ENCODE data around the gene SEPTIN5.
A peak's percentile ranks its signal among the peaks of the same experiment; 100 is the strongest.

SEPTIN5 gene

GRCh38 chr22:19705181-19705934 is 8.9 kb upstream of the SEPTIN5 start:
- DNase-seq (ENCODE audit: low read depth in 2 of 2, low spot score in 1 of 2) = no peak

GRCh38 chr22:19706661-19707151 is 7.6 kb upstream of the SEPTIN5 start:
- no peak for DNase-seq (ENCODE audit: low read depth in 2 of 2, low spot score in 1 of 2)

- no peak for DNase-seq (ENCODE audit: low read depth in 2 of 2, low spot score in 1 of 2)
Measured at GRCh38 chr22:19707347-19708290, 6.7 kb upstream of the SEPTIN5 start.

- DNase-seq (ENCODE audit: low read depth in 2 of 2, low spot score in 1 of 2) = no peak
Measured at GRCh38 chr22:19708321-19709011, 5.8 kb upstream of the SEPTIN5 start.

- no peak for DNase-seq (ENCODE audit: low read depth in 2 of 2, low spot score in 1 of 2)
Measured at GRCh38 chr22:19709063-19709769, 5.1 kb upstream of the SEPTIN5 start.

- no peak for DNase-seq (ENCODE audit: low read depth in 2 of 2, low spot score in 1 of 2)
Measured at GRCh38 chr22:19710020-19710768, 4.1 kb upstream of the SEPTIN5 start.

- no peak for DNase-seq (ENCODE audit: low read depth in 2 of 2, low spot score in 1 of 2)
Measured at GRCh38 chr22:19710769-19711106, 3.6 kb upstream of the SEPTIN5 start.

GRCh38 chr22:19713245-19713644 is 1.1 kb upstream of the SEPTIN5 start:
- no peak for DNase-seq (ENCODE audit: low read depth in 2 of 2, low spot score in 1 of 2)

GRCh38 chr22:19713650-19714311 is 522 bp upstream of the SEPTIN5 start:
- DNase-seq (ENCODE audit: low read depth in 2 of 2, low spot score in 1 of 2) = no peak

GRCh38 chr22:19715188-19715930 is 1.1 kb downstream of the SEPTIN5 start:
- DNase-seq (ENCODE audit: low read depth in 2 of 2, low spot score in 1 of 2) = no peak

GRCh38 chr22:19716041-19716828 is 1.9 kb downstream of the SEPTIN5 start:
- DNase-seq (ENCODE audit: low read depth in 2 of 2, low spot score in 1 of 2) = no peak

- no peak for DNase-seq (ENCODE audit: low read depth in 2 of 2, low spot score in 1 of 2)
Measured at GRCh38 chr22:19716829-19717105, 2.5 kb downstream of the SEPTIN5 start.

GRCh38 chr22:19717181-19717580 is 2.9 kb downstream of the SEPTIN5 start:
- DNase-seq (ENCODE audit: low read depth in 2 of 2, low spot score in 1 of 2) = no peak

GRCh38 chr22:19717691-19718455 is 3.6 kb downstream of the SEPTIN5 start:
- peak; percentile 46 to 60 for DNase-seq (ENCODE audit: low read depth in 2 of 2, low spot score in 1 of 2)

GRCh38 chr22:19718456-19719049 is 4.2 kb downstream of the SEPTIN5 start:
- no peak for DNase-seq (ENCODE audit: low read depth in 2 of 2, low spot score in 1 of 2)

- peak; percentile 31 to 46 for DNase-seq (ENCODE audit: low read depth in 2 of 2, low spot score in 1 of 2)
Measured at GRCh38 chr22:19719050-19719482, 4.8 kb downstream of the SEPTIN5 start.

GRCh38 chr22:19719488-19720021 is 5.3 kb downstream of the SEPTIN5 start:
- DNase-seq (ENCODE audit: low read depth in 2 of 2, low spot score in 1 of 2) = no peak

Measured in stimulated activated CD8-positive, alpha-beta memory T cell treated with anti-CD3 and anti-CD28 coated beads, Interleukin-4, amount 100 ng/mL, for 4 hours (primary cell).